Cortex of kidney (tissue), 1 donor: ENCODE data around the gene BMPR1B.

Source experiments
- DNase-seq: peaks from one replicate; lab custom pipeline; 2025; lab: John Stamatoyannopoulos, UW

The BMPR1B gene

DNA sequence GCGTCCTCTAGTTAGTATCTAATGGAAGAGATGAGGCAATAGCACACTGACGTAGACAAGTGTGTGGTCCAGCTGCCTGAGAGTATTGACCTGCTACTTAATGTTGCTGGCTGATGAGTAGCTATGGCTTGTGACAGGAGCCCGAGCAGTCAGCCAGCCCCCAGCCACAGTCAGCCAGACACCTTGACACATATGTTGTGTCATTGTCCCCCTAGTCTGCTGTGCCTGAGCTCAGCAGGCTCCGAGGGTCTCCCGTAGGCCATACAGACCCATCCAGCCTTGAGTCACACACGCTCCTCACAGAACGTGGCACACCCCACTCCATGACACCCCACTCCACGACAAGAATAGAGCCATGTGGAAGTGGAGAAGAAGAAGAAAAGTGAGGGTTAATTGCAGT, 428.9 kb downstream of the BMPR1B start:
- DNase-seq, result no peak

DNA sequence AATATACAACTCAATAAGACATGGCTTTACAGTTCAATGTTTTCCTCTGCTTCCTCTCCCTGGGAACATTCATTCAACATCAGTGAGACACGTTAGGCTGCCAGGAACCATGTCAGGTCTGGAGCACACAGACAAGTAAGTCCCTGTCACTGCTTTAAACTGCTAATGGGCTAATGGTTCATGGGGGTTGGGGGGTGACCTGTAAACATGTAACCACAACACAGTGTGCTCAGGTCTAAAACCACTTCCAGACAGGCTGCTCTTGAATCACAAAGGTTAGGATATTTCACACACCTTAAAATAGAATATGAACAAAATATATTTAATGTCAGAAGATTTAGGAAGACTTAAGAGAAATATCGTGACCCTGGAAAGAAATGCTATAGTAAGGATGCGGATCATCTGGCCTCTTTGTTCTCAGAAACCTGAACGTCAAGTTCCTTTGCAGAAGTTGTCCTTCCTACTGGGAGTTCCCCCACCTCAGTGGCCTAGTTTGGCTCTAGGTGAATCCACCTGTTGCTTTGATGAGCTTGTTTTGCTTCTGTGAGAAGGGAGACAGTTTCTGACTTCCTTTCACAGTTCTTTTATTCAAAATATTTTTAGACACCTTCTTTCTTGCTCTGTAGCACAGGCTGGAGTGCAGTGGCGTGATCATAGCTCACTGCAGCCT, 431.1 kb downstream of the BMPR1B start:
- no peak for DNase-seq

DNA sequence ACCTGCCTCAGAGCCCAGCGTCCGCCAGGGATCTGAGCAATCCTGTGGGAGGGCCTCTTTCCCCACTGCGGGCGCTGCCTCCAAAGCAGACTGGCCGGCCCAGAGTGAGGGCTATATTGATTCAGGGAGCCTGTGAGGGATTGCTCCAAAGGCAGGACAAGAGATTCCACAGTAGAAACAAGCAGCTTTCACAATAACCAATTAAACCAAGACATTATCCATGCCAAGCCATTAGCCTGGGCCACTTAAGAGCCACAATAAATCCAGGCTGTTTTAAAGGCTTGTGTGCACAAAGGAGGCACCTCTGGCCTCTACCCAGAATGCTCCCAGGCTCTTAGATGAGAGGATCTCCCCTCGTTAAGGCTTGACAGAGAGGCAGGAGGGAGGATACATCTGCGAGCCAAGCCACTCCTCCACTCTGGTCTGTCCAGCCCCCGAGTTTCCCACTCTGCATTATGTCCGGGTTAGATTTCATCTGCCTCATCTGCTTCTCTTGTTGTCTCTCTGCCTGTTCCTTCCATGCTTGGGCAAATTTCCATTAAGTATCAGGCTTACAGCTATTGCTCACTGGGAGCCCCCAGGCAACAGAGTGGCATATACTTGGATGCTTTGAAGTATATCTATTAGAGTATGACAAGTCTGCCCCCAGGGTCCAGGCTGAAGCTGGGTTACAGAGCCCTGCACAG, 433.1 kb downstream of the BMPR1B start:
- no peak for DNase-seq

DNA sequence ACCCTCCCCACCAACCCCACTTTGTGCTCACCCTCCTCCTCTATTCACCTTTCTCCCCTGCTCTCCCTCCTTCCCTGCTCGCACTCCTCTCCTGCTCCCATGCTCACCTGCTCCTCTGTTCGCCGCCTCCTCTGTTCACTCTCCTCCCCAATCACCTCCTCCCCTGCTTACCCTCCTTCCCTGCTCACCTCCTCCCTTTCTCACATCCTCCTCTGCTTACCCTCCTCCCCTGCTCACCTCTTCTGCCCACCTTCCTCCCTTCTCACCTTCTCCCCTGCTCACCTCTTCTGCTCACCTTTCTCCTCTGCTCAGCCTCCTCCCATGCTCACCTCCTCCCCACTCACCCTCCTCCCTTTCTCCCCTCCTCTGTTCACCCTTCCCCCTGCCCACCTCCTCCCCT, 433.8 kb downstream of the BMPR1B start:
- no peak for DNase-seq

DNA sequence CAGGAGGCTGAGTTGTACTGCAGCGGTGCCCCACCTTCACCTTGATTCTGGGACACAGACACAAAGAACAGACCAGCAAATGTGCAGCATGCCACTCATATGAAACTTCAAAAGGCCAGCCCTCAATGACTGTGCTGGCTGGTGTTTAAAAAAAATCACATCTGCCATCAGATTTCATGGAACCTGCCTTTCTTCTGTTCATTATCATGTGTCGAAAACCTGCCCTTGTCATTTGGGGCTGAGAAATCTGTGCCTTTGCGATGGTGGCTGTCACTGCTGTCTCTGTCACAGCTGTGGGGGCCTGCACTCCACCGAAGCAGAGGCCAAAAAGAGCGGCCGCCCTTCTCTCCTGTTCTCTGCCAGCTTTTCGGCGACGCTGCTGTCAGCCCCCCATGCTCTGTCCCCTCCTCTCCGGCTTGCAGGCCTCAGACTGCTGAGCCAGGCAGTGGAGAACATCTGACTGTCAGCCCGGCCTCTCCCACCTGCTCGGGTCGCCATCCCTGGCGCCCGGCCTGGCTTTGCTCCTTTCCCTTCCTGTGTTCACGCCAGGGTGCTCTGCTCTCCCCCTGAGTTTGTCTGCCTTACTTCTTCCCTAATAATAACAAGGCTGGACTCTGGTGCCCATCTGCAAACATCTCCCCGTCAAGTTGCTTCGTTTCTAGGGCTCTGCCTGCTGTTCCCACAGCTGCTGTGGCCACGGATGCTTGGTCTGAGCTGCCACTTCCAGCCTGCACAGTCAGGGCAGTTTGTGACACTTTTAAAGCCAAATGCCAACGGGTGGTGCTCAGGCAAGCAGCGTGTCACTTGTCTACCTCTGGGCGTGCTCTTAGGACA, 435.9 kb downstream of the BMPR1B start:
- DNase-seq, result no peak

DNA sequence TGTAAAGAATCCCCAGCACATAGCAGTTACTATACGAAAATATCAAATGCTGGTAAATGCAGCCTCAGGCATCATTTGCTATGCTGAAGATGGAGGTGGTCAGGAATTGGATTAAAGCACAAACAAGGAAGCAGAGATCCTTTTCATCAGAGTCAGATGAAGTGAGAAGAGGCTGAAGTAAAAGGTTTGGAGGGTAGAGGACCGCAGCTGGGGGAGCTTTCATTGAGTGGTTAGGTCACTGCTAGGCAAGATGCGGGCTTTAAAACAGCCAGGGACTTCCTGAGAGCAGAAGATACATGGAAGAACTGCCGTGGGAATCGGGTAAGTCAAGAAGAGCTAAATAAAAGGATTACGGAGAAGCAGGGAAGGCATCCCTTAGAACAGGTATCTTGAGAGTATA, 439.6 kb downstream of the BMPR1B start:
- no peak for DNase-seq

DNA sequence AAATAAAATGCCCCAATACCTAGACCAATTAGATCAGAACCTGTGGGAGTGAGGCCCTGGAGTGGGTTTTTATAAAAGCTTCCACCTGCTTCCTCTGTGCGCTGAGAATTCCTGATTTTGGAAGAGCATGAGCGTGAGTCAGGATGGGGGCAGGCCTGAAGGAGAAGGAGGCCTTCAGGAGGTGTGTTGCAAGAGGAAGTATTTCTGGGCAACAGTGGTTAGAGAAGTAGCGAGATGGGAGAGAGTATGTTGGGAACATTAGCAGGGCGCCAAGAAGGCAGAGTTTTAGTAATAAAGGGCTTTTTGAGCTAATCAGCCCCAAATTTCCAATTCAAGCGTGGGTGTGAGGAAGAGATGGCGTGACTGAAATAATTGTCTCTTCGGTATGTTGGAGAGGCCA, 441.2 kb downstream of the BMPR1B start:
- no peak for DNase-seq

DNA sequence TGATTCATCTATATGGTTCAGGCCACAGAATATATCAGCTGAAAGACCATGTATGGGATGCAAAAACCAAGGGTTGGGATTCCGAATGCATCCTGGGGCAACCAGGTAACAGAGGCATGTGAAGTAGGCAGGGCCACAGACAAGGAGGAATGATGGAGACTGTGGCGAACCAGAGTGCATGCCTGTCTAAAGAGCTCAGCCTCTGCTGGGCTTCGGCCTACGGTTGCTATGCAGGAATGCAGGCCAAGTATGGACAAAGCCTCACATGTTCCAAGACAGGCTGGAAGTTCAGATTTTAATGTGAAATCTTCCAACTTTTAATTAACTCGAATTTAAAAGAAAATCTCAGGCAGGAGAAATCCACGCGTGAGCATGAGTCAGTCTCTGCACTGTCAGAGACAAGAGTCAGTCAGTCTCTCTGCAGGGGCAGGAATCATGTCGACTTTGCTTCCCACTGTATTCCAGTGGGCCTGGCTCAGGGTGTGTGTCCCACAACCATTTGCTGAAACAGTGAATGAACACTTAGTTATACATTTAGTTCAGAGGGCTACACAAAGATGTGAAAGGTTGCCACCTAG, 446.6 kb downstream of the BMPR1B start:
- DNase-seq, result no peak

DNA sequence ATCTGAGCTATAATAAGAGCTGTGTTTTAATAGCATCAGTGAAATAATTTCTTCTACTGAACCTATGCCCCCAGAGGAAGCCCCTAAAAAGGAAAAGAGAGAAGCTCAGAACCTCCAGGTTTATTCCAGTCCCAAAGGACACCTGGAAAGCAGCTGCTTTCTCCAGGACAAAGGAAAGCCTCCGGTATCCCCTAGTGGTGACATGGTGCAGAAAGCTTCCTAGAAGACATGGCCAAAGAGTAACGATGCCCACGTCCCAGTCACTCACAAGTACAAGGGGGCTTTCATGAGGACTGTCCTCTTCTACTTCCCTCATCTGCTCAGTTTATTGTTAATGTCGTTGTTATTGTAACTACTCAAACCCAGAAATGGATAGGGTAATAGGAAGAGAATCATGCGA, 447.1 kb downstream of the BMPR1B start:
- no peak for DNase-seq
